ENCODE data around the gene SLC2A13. TPM values are rescaled to one million over a fixed set of nuclear protein-coding genes. Genes with fewer than 3 reads are reported as not detected.
"Not testable (repeated sequence)": the region's sequence is repeated elsewhere in the genome, so short reads cannot be mapped to it uniquely, and the experiment has no call there.

Gene SLC2A13
- total RNA-seq, 1 donor from 2014 or later = 2.2 TPM

GRCh38 chr12:40045656-40046055 lies 60.2 kb downstream of the SLC2A13 start:
- intact Hi-C loops (cut with micrococcal nuclease) = no loop called here

- intact Hi-C loops (cut with micrococcal nuclease) = no loop called here
These were observed 61.5 kb downstream of the SLC2A13 start for GRCh38 chr12:40044396-40044795.

- intact Hi-C loops (cut with micrococcal nuclease) = no loop called here
These were observed 66.3 kb downstream of the SLC2A13 start for GRCh38 chr12:40039598-40039997.

GRCh38 chr12:40038619-40039018 lies 67.3 kb downstream of the SLC2A13 start:
- intact Hi-C loops (cut with micrococcal nuclease) = no loop called here

GRCh38 chr12:40034712-40035111 lies 71.2 kb downstream of the SLC2A13 start:
- intact Hi-C loops (cut with micrococcal nuclease) = no loop called here

GRCh38 chr12:40034156-40034555 lies 71.7 kb downstream of the SLC2A13 start:
- intact Hi-C loops (cut with micrococcal nuclease) = no loop called here

GRCh38 chr12:40033242-40033630 lies 72.6 kb downstream of the SLC2A13 start:
- intact Hi-C loops (cut with micrococcal nuclease) = no loop called here

GRCh38 chr12:40032433-40033241 lies 73.2 kb downstream of the SLC2A13 start:
- intact Hi-C loops (cut with micrococcal nuclease) = no loop called here

- intact Hi-C loops (cut with micrococcal nuclease) = no loop called here
These were observed 73.9 kb downstream of the SLC2A13 start for GRCh38 chr12:40031965-40032364.

- intact Hi-C loops (cut with micrococcal nuclease) = not testable (repeated sequence)
These were observed 74.9 kb downstream of the SLC2A13 start for GRCh38 chr12:40030970-40031369.

- intact Hi-C loops (cut with micrococcal nuclease) = no loop called here
These were observed 77.6 kb downstream of the SLC2A13 start for GRCh38 chr12:40028296-40028695.

GRCh38 chr12:40022850-40023249 lies 83.0 kb downstream of the SLC2A13 start:
- intact Hi-C loops (cut with micrococcal nuclease) = no loop called here

GRCh38 chr12:40020261-40020691 lies 85.6 kb downstream of the SLC2A13 start:
- intact Hi-C loops (cut with micrococcal nuclease) = no loop called here

- intact Hi-C loops (cut with micrococcal nuclease) = no loop called here
These were observed 88.4 kb downstream of the SLC2A13 start for GRCh38 chr12:40017488-40017887.

GRCh38 chr12:40016980-40017379 lies 88.9 kb downstream of the SLC2A13 start:
- intact Hi-C loops (cut with micrococcal nuclease) = no loop called here

- intact Hi-C loops (cut with micrococcal nuclease) = no loop called here
These were observed 90.0 kb downstream of the SLC2A13 start for GRCh38 chr12:40015881-40016280.

- intact Hi-C loops (cut with micrococcal nuclease) = no loop called here
These were observed 90.5 kb downstream of the SLC2A13 start for GRCh38 chr12:40015345-40015744.

- intact Hi-C loops (cut with micrococcal nuclease) = no loop called here
These were observed 92.0 kb downstream of the SLC2A13 start for GRCh38 chr12:40013847-40014246.

- intact Hi-C loops (cut with micrococcal nuclease) = no loop called here
These were observed 92.6 kb downstream of the SLC2A13 start for GRCh38 chr12:40013292-40013691.

- intact Hi-C loops (cut with micrococcal nuclease) = no loop called here
These were observed 93.2 kb downstream of the SLC2A13 start for GRCh38 chr12:40012711-40013110.

GRCh38 chr12:40011775-40012129 lies 94.1 kb downstream of the SLC2A13 start:
- intact Hi-C loops (cut with micrococcal nuclease) = loop anchor here (1.0 kb wide), 3 partner anchors 96 to 302 kb away; no protein-coding TSS in a partner anchor

GRCh38 chr12:40010899-40011774 lies 94.7 kb downstream of the SLC2A13 start:
- intact Hi-C loops (cut with micrococcal nuclease) = loop anchor here (1.0 kb wide), 3 partner anchors 96 to 302 kb away; no protein-coding TSS in a partner anchor

Data from T-helper 1 cell treated with Interleukin-12 subunit alpha and Interleukin-12 subunit beta and Interleukin-4 antibody, amounts not matched to agents 30 ng/mL and 1 ng/mL, for 36 hours (primary cell).